H1 (cell line): ENCODE measurements around the gene AQP2. TPM values are rescaled to one million over a fixed set of nuclear protein-coding genes. Genes with fewer than 3 reads are reported as not detected.

ENCODE experiments used
- CTCF ChIA-PET: fragments of 300-600 bp; sonication (Branson Sonifier 250); formaldehyde crosslinking; loops from one replicate; lab custom pipeline; 2021; ENCODE audit not compliant: partially characterized antibody; lab: Charles Lee
- POLR2A ChIA-PET: fragments of 300-600 bp; sonication (Branson Sonifier 250); formaldehyde crosslinking; loops from one replicate; lab custom pipeline; 2021; ENCODE audit warnings: inconsistent platforms; ENCODE audit not compliant: partially characterized antibody; lab: Charles Lee
- DNase-seq, 2 experiments: peaks; one replicate each; pipeline versions ENCODE4 v3.0.0 to v3.0.0-alpha.2; 2010 to 2022; ENCODE audit warnings: low spot score in 2 of 2, low read depth in 1 of 2, mixed read lengths in 1 of 2
- FAIRE-seq: peaks from 2 replicates; lab custom pipeline; 2011; peaks lifted over from hg19 to GRCh38; lab: Jason Lieb, UNC
- H2AFZ ChIP-seq: 2 replicates; pipeline ENCODE4 v1.8.1; 2012; ENCODE audit warnings: low read length, inconsistent platforms
- H2AK5ac ChIP-seq: 2 replicates; pipeline ENCODE4 v1.6.1; 2013; ENCODE audit warnings: low read depth, low read length
- H2BK120ac ChIP-seq: replicated peaks from 2 replicates; pipeline ENCODE3; 2013; ENCODE audit warnings: low read depth, low read length, inconsistent platforms
- H2BK12ac ChIP-seq: 2 replicates; pipeline ENCODE4 v1.6.1; 2013; ENCODE audit warnings: low read depth, low read length
- H2BK15ac ChIP-seq: 2 replicates; pipeline ENCODE4 v1.6.1; 2013; ENCODE audit warnings: low read length
- H2BK20ac ChIP-seq: 2 replicates; pipeline ENCODE4 v1.6.1; 2013; ENCODE audit warnings: low read length
- H2BK5ac ChIP-seq: 2 replicates; pipeline ENCODE4 v1.6.1; 2013; ENCODE audit warnings: low read depth, low read length
- H3K14ac ChIP-seq: 2 replicates; pipeline ENCODE4 v1.6.1; 2013; ENCODE audit warnings: inconsistent platforms; ENCODE audit not compliant: insufficient read length
- H3K18ac ChIP-seq: 2 replicates; pipeline ENCODE4 v1.6.1; 2013; ENCODE audit warnings: low read length; ENCODE audit errors: extremely low read depth
- H3K23ac ChIP-seq: 2 replicates; pipeline ENCODE4 v1.6.1; 2013; ENCODE audit warnings: inconsistent platforms; ENCODE audit not compliant: insufficient read length
- H3K23me2 ChIP-seq: 2 replicates; pipeline ENCODE4 v1.6.1; 2013; ENCODE audit warnings: low read depth, low read length
- H3K27ac ChIP-seq: 2 replicates; pipeline ENCODE4 v1.6.1; 2011; ENCODE audit warnings: low read depth, low read length, inconsistent platforms
- H3K27me3 ChIP-seq, 4 experiments: replicated peaks in 1 of 4; 1 replicate in 1 of 4; 2 replicates in 3 of 4; pipeline versions ENCODE4 v1.6.1 to v1.8.1; 2011 to 2013; ENCODE audit warnings: low read length in 3 of 4, mild to moderate bottlenecking in 3 of 4, inconsistent platforms in 2 of 4, mixed read lengths in 2 of 4, moderate library complexity in 1 of 4; ENCODE audit not compliant: control insufficient read depth in 3 of 4, insufficient read depth in 3 of 4; ENCODE audit errors: extremely low read depth in 1 of 4
- H3K36me3 ChIP-seq, 4 experiments: 2 replicates each; pipeline versions ENCODE4 v1.6.1 to v1.8.1; 2011 to 2013; ENCODE audit warnings: mild to moderate bottlenecking in 4 of 4, low read length in 3 of 4, moderate library complexity in 2 of 4, control low read depth in 1 of 4, inconsistent platforms in 1 of 4; ENCODE audit not compliant: insufficient read depth in 4 of 4, control insufficient read depth in 2 of 4
- H3K4ac ChIP-seq: replicated peaks from 2 replicates; pipeline ENCODE3; 2013; ENCODE audit warnings: low read length, low read depth, mixed read lengths, inconsistent platforms; ENCODE audit not compliant: insufficient read length
- H3K4me1 ChIP-seq, 4 experiments: replicated peaks in 1 of 4; 1 replicate in 1 of 4; 2 replicates in 3 of 4; pipeline versions ENCODE4 v1.6.1 to v1.8.1; 2011 to 2013; ENCODE audit warnings: low read length in 3 of 4, inconsistent platforms in 2 of 4, mixed read lengths in 1 of 4; ENCODE audit not compliant: insufficient read depth in 4 of 4, control insufficient read depth in 3 of 4
- H3K4me2 ChIP-seq, 2 experiments: 2 replicates each; pipeline versions ENCODE4 v1.6.1 to v1.8.1; 2011 to 2013; ENCODE audit warnings: low read depth in 2 of 2, low read length in 2 of 2, control low read depth in 1 of 2, inconsistent platforms in 1 of 2, mild to moderate bottlenecking in 1 of 2; ENCODE audit not compliant: insufficient read depth in 1 of 2
- H3K4me3 ChIP-seq, 4 experiments: fragments of 200-600, 300-600 bp in 1 of 4; sonication (generic), shearing (Covaris generic), sonication (Bioruptor Twin) in 1 of 4; 2 replicates each; pipeline versions ENCODE4 v1.5.1 to v1.8.1; 2011 to 2016; ENCODE audit warnings: low read length in 4 of 4, low read depth in 3 of 4, control low read depth in 2 of 4, inconsistent platforms in 2 of 4, mild to moderate bottlenecking in 2 of 4, mixed read lengths in 1 of 4, moderate library complexity in 1 of 4; ENCODE audit not compliant: insufficient read depth in 2 of 4; ENCODE audit errors: extremely low read depth in 1 of 4
- H3K56ac ChIP-seq: replicated peaks from 2 replicates; pipeline ENCODE3; 2013; ENCODE audit warnings: low read depth, mild to moderate bottlenecking, mixed read lengths, low read length, inconsistent platforms; ENCODE audit not compliant: insufficient read length
- H3K79me1 ChIP-seq: 2 replicates; pipeline ENCODE4 v1.6.1; 2013; ENCODE audit warnings: low read depth, low read length, control low read depth
- H3K79me2 ChIP-seq, 2 experiments: 2 replicates each; pipeline versions ENCODE4 v1.6.1 to v1.8.1; 2012 to 2013; ENCODE audit warnings: low read length in 2 of 2, mild to moderate bottlenecking in 2 of 2, inconsistent platforms in 1 of 2; ENCODE audit not compliant: insufficient read depth in 2 of 2, control insufficient read depth in 1 of 2
- H3K9ac ChIP-seq, 4 experiments: replicated peaks in 1 of 4; 1 replicate in 1 of 4; 2 replicates in 3 of 4; pipeline versions ENCODE4 v1.6.1 to v1.8.1; 2011 to 2013; ENCODE audit warnings: low read depth in 3 of 4, low read length in 3 of 4, control low read depth in 2 of 4, mild to moderate bottlenecking in 2 of 4, moderate library complexity in 2 of 4, inconsistent platforms in 1 of 4; ENCODE audit errors: extremely low read depth in 1 of 4
- H3K9me3 ChIP-seq, 2 experiments: 2 replicates each; pipeline versions ENCODE4 v1.6.1 to v1.8.1; 2012 to 2013; ENCODE audit warnings: mild to moderate bottlenecking in 2 of 2, moderate library complexity in 2 of 2, control low read depth in 1 of 2, inconsistent platforms in 1 of 2, low read depth in 1 of 2, low read length in 1 of 2, mixed read lengths in 1 of 2; ENCODE audit not compliant: insufficient read depth in 2 of 2
- H4K20me1 ChIP-seq, 2 experiments: replicated peaks in 1 of 2; 2 replicates each; pipeline versions ENCODE3 to v1.8.1; 2011 to 2013; ENCODE audit warnings: inconsistent platforms in 2 of 2, low read length in 2 of 2, mild to moderate bottlenecking in 1 of 2; ENCODE audit not compliant: insufficient read depth in 2 of 2, control insufficient read depth in 1 of 2
- H4K5ac ChIP-seq: 2 replicates; pipeline ENCODE4 v1.6.1; 2013; ENCODE audit warnings: low read length, low read depth, mixed read lengths, inconsistent platforms; ENCODE audit not compliant: insufficient read length
- H4K8ac ChIP-seq: 2 replicates; pipeline ENCODE4 v1.8.0; 2013; ENCODE audit warnings: mild to moderate bottlenecking, moderate library complexity, low read length, inconsistent platforms; ENCODE audit not compliant: insufficient read depth; ENCODE audit errors: extremely low read depth
- H4K91ac ChIP-seq: replicated peaks from 2 replicates; pipeline ENCODE3; 2013; ENCODE audit warnings: low read length, mixed read lengths, inconsistent platforms; ENCODE audit not compliant: insufficient read length
- BCL11A ChIP-seq, 2 experiments: IDR thresholded peaks; one replicate each; pipeline ENCODE4 v1.6.1; 2011; ENCODE audit warnings: low read depth in 2 of 2, low read length in 2 of 2, mild to moderate bottlenecking in 2 of 2
- CBX8 ChIP-seq: fragments of 300-800, 300-1000 bp; sonication (generic); IDR thresholded peaks from 2 replicates; pipeline ENCODE4 v1.7.1; 2016; ENCODE audit warnings: low read depth, low read length, borderline replicate concordance
- CHD1 ChIP-seq: IDR thresholded peaks from 2 replicates; pipeline ENCODE4 v1.6.1; 2012; ENCODE audit warnings: low read depth, low read length, improper control_type of control experiment
- E2F6 ChIP-seq: IDR thresholded peaks from 2 replicates; pipeline ENCODE4 v1.6.1; 2012; ENCODE audit warnings: inconsistent platforms
- EP300 ChIP-seq, 2 experiments: IDR thresholded peaks; 1 replicate in 1 of 2; 2 replicates in 1 of 2; pipeline ENCODE4 v1.6.1; 2011 to 2012; ENCODE audit warnings: low read depth in 2 of 2, low read length in 2 of 2, mild to moderate bottlenecking in 2 of 2, borderline replicate concordance in 1 of 2, inconsistent platforms in 1 of 2, moderate library complexity in 1 of 2
- HDAC6 ChIP-seq: IDR thresholded peaks from one replicate; pipeline ENCODE4 v1.7.1; 2012; ENCODE audit warnings: low read depth, mild to moderate bottlenecking, inconsistent platforms, low read length, moderate library complexity
- RAD21 ChIP-seq, 2 experiments: IDR thresholded peaks in 1 of 2; conservative IDR thresholded peaks in 1 of 2; 2 replicates each; pipeline ENCODE4 v1.6.1; 2011; ENCODE audit warnings: low read depth in 2 of 2, low read length in 2 of 2, improper control_type of control experiment in 1 of 2, inconsistent platforms in 1 of 2, mild to moderate bottlenecking in 1 of 2, moderate library complexity in 1 of 2
- SIN3A ChIP-seq, 2 experiments: IDR thresholded peaks in 1 of 2; conservative IDR thresholded peaks in 1 of 2; 2 replicates each; pipeline ENCODE4 v1.6.1; 2011 to 2012; ENCODE audit warnings: low read length in 2 of 2, improper control_type of control experiment in 1 of 2, low read depth in 1 of 2, mild to moderate bottlenecking in 1 of 2
- SRF ChIP-seq: IDR thresholded peaks from 2 replicates; pipeline ENCODE4 v1.6.1; 2011; ENCODE audit warnings: mild to moderate bottlenecking, low read depth, low read length, moderate library complexity
- TBP ChIP-seq: IDR thresholded peaks from 2 replicates; pipeline ENCODE4 v1.6.1; 2011; ENCODE audit warnings: low read depth, low read length, improper control_type of control experiment
- WGBS, 2 experiments: shearing (Covaris generic) in 1 of 2; methylation state at CpG; one replicate each; pipeline versions ENCODE4 v1.1.6 to v1.1.7; 2013 to 2015; ENCODE audit warnings: low lambda C conversion rate in 2 of 2, mixed read lengths in 2 of 2, inconsistent platforms in 1 of 2, low coverage in 1 of 2, missing lambda C conversion rate in 1 of 2; ENCODE audit not compliant: insufficient replicate concordance in 2 of 2, insufficient coverage in 1 of 2, insufficient read length in 1 of 2; ENCODE audit errors: extremely low coverage in 1 of 2, missing lambda C conversion rate in 1 of 2; 5-methylcytosine and 5-hydroxymethylcytosine counted together
- polyA plus RNA-seq, 7 experiments: library from polyadenylated mRNA; depleted of rRNA in 3 of 7; stranded (reverse) in 5 of 7; unstranded in 2 of 7; fragments of >200 nt in 5 of 7; fragments of 200-250 nt in 2 of 7; gene quantifications; 1 replicate in 5 of 7; 2 replicates in 1 of 7; 4 replicates in 1 of 7; pipeline versions ENCODE4 v1.2.1 to v1.2.3, GENCODE V29; 2011 to 2013; ENCODE audit warnings: missing spikeins in 2 of 7, mixed read lengths in 2 of 7
- total RNA-seq: library from RNA; stranded (reverse); fragmentation: NEBNext Ultra II Directional; extraction: Animal tissue kit (Norgen Biotek cat#: 25700); gene quantifications from 2 replicates; pipeline ENCODE4 v1.2.1, GENCODE V29; 2021
- TF ChIP-seq, protein P1 (sequence below): IDR thresholded peaks from 2 replicates; pipeline ENCODE4 v1.6.1; 2012; ENCODE audit warnings: inconsistent platforms

Gene AQP2
- total and polyA plus RNA-seq, 2 of the 8 experiments (the other 6 are each of a cell fraction or from before 2014, with no cell fraction given) = not detected

- no peak overlapping the region for H3K4me2 ChIP-seq
- 90% methylated on average over 3 of the region's 3 CpGs; no CpG with 5 or more reads in 1 of the 2 experiments for WGBS, 2 experiments
- TF ChIP-seq SRF = no peak
- no peak for TF ChIP-seq RAD21 (IDR thresholded peaks at IDR 0.05 in 1 of 2, conservative IDR thresholded peaks at IDR 0.05 in 1 of 2; ENCODE audit: low read depth in 2 of 2, low read length in 2 of 2)
- no peak for TF ChIP-seq EP300 (IDR thresholded peaks at IDR 0.05; ENCODE audit: borderline replicate concordance in 1 of 2, low read depth in 2 of 2, low read length in 2 of 2)
- no peak for TF ChIP-seq HDAC6
- no peak for TF ChIP-seq BCL11A (IDR thresholded peaks at IDR 0.05; ENCODE audit: low read depth in 2 of 2, low read length in 2 of 2)
- TF ChIP-seq CHD1 = no peak
- no peak for TF ChIP-seq TBP
- TF ChIP-seq CBX8 = no peak
- TF ChIP-seq, protein P1, sequence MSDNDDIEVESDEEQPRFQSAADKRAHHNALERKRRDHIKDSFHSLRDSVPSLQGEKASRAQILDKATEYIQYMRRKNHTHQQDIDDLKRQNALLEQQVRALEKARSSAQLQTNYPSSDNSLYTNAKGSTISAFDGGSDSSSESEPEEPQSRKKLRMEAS = no peak
- TF ChIP-seq SIN3A (conservative IDR thresholded peaks at IDR 0.05 in 1 of 2, IDR thresholded peaks at IDR 0.05 in 1 of 2; ENCODE audit: low read depth in 1 of 2, low read length in 2 of 2) = no peak
- no peak for TF ChIP-seq E2F6
These were observed 19.8 kb upstream of the AQP2 start for GRCh38 chr12:49930515-49931288.

More at GRCh38 chr12:49930515-49931288, 19.8 kb upstream of the AQP2 start:
- DNase-seq (no peak), FAIRE-seq (no peak)
- H2BK120ac ChIP-seq = no peak overlapping the region
- no peak overlapping the region for H3K27ac ChIP-seq
- H3K9me3 ChIP-seq = no peaks in the 10 kb centered on the region
- no peaks in the 10 kb centered on the region for H3K79me2 ChIP-seq
- H4K91ac ChIP-seq = no peak overlapping the region
- no peak overlapping the region for H3K56ac ChIP-seq
- no peak overlapping the region for H3K23ac ChIP-seq
- H2BK12ac ChIP-seq = no peak overlapping the region
- POLR2A ChIA-PET = interaction anchor here (0.9 kb wide), 1 partner anchor 12 kb away, joined by 4 read pairs; no protein-coding TSS in a partner anchor
- H3K18ac ChIP-seq = no peak overlapping the region
- no peak overlapping the region for H2BK15ac ChIP-seq
- no peak overlapping the region for H2AFZ ChIP-seq
- no peaks in the 10 kb centered on the region for H3K36me3 ChIP-seq
- no peaks in the 10 kb centered on the region for H3K79me1 ChIP-seq
- no peaks in the 10 kb centered on the region for H3K23me2 ChIP-seq
- H2AK5ac ChIP-seq = no peak overlapping the region
- no peak overlapping the region for H3K14ac ChIP-seq
- H4K20me1 ChIP-seq = no peaks in the 10 kb centered on the region
- H3K4ac ChIP-seq = no peak overlapping the region
- no peaks in the 10 kb centered on the region for H3K4me1 ChIP-seq
- H3K4me3 ChIP-seq = no peak overlapping the region
- H3K9ac ChIP-seq = no peak overlapping the region
- H3K27me3 ChIP-seq = no peaks in the 10 kb centered on the region; a peak in 1 of 7 replicates
- CTCF ChIA-PET = interaction anchor here (0.6 to 3.8 kb wide), 5 partner anchors 15 to 713 kb away, joined by 3 to 21 read pairs (median 9); no protein-coding TSS in a partner anchor
- no peak overlapping the region for H4K8ac ChIP-seq
- no peak overlapping the region for H2BK20ac ChIP-seq
- H2BK5ac ChIP-seq = no peak overlapping the region
- H4K5ac ChIP-seq = no peak overlapping the region
